ENCODE results near the gene PVALB. TPM values are rescaled to one million over a fixed set of nuclear protein-coding genes. Genes with fewer than 3 reads are reported as not detected.

PVALB gene
- total RNA-seq, 4 donors from 2014 or later, result not detected

- TF ChIP-seq CTCF (IDR thresholded peaks at IDR 0.05; ENCODE audit: low read depth), result no peak
These were observed 19.5 kb downstream of the PVALB start for GRCh38 chr22:36797374-36797773.

GRCh38 chr22:36796552-36797175 lies 20.2 kb downstream of the PVALB start:
- no peak for TF ChIP-seq CTCF (IDR thresholded peaks at IDR 0.05; ENCODE audit: low read depth)

DNA sequence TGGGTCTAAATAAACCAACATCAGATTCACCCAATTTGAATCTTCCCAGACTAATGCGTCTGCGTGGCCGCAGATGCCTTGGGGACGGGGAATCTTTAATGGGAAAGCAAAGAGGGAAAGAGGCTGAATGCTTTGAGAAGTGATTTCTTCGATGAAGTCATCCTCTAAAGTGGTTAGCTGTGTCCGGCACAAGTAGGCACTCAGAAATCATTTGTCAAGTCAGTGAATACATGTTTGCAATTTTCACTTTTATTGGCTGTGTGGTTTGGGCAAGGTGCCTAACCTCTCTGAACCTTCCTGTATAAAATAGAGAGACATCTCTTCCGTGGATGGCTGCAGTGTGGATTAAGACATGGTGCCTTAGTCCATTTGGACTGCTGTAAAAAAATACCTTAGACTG lies 21.2 kb downstream of the PVALB start:
- no peak for TF ChIP-seq CTCF (IDR thresholded peaks at IDR 0.05; ENCODE audit: low read depth)

DNA sequence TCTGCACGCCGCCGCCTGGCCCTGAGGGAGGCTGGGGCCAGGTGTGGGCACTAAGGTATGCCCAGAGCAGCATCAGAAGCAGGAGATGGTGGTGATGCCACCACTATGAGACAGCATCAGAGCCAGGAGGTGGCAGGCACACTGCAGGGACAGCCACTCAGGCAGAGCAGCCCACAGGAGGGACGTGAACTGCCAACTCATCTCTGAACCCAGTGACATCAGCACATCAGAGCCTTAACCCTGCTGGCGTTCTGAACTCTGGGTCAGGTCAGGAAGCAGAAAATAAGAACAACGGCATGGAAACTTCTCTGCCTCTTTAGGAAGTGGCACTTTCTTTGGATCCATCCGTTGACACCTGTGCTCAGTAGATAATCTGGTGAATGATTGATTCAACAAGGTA lies 26.2 kb downstream of the PVALB start:
- no peak for TF ChIP-seq CTCF (IDR thresholded peaks at IDR 0.05; ENCODE audit: low read depth)

DNA sequence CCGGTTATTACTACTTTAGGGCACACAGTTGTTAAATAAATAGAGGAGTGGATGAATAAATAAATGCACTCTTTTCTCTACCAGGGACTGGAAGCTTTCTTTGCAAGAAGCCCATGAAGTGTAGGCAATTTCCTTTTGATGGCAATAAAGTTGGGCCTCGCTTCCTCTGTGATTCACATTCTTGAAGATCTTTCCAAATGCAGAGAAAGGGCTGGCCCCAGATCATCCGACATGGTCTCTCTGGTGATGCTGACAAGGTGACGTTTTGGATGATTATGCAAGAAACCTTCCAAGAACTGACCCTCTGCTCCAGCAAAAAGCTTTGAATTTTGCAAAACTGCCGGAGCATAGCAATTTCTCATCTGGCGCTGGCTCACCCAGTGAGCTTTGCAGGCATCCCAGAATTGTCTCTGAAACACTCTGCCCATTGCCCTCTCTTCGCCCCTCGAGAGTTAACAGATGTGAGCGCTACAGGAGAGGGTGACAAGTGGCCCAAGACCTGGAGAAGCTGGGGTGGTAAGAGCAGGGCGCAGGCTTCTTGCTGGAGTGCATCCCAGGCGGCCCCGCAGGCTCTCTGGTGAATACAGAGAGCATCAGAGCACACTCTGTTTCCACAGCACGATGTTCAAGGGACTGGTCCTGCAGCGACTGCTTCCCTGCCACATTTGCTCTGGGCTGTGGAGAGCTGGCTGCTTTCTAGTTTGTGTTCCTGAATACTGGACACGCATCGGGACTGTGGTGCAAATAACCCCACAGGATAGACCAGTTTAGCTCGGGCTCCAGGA lies 29.4 kb downstream of the PVALB start:
- no peak for TF ChIP-seq CTCF (IDR thresholded peaks at IDR 0.05; ENCODE audit: low read depth)

GRCh38 chr22:36783743-36784142 lies 33.1 kb downstream of the PVALB start:
- no peak for TF ChIP-seq CTCF (IDR thresholded peaks at IDR 0.05; ENCODE audit: low read depth)

All from subcutaneous adipose tissue (tissue), 4 donors.